Calu3 (cell line): Measurements from ENCODE around the gene SMAD7. TPM values are rescaled to one million over a fixed set of nuclear protein-coding genes. Genes with fewer than 3 reads are reported as not detected.

ENCODE experiments used
- BruUV-seq: library from RNA; stranded (reverse); fragments of 400-500 nt; replicated peaks from 2 replicates; lab custom pipeline; 2021; lab: Mats Ljungman, UMichigan
- CTCF ChIA-PET: fragments of 300-600 bp; sonication (Branson Sonifier 250); formaldehyde crosslinking; loops from one replicate; lab custom pipeline; 2022; ENCODE audit warnings: antibody characterized with exemption; lab: Charles Lee
- DNase-seq: peaks from one replicate; pipeline ENCODE4 v3.0.0; 2022
- H3K27ac Mint-ChIP-seq: one replicate; pipeline ENCODE4 v1.8.0; 2022; ENCODE audit warnings: mixed read lengths; ENCODE audit not compliant: unreplicated experiment
- H3K27me3 Mint-ChIP-seq: one replicate; pipeline ENCODE4 v1.8.0; 2022; ENCODE audit warnings: mixed read lengths; ENCODE audit not compliant: unreplicated experiment
- H3K36me3 Mint-ChIP-seq: one replicate; pipeline ENCODE4 v1.8.0; 2022; ENCODE audit warnings: mild to moderate bottlenecking, moderate library complexity, mixed read lengths; ENCODE audit not compliant: insufficient read depth, unreplicated experiment
- H3K4me1 Mint-ChIP-seq: one replicate; pipeline ENCODE4 v1.8.0; 2022; ENCODE audit warnings: mild to moderate bottlenecking, low read depth, mixed read lengths; ENCODE audit not compliant: unreplicated experiment
- H3K4me3 Mint-ChIP-seq: one replicate; pipeline ENCODE4 v1.8.0; 2022; ENCODE audit warnings: mild to moderate bottlenecking, low read depth, moderate library complexity, mixed read lengths; ENCODE audit not compliant: unreplicated experiment
- H3K9me3 Mint-ChIP-seq: one replicate; pipeline ENCODE4 v1.8.0; 2022; ENCODE audit warnings: low read depth, mixed read lengths; ENCODE audit not compliant: unreplicated experiment
- CTCF ChIP-seq: fragments of 200-600 bp; IDR thresholded peaks from one replicate; pipeline ENCODE4 v1.8.0; 2022; ENCODE audit warnings: antibody characterized with exemption; ENCODE audit not compliant: unreplicated experiment
- intact Hi-C: fragments of 100-400 bp; cut with micrococcal nuclease; formaldehyde crosslinking; loops from one replicate; pipeline ENCODE4 v1.10.0; 2022; ENCODE audit not compliant: unreplicated experiment
- total RNA-seq: library from RNA; stranded (reverse); gene quantifications from 2 replicates; pipeline ENCODE4 v1.2.3, GENCODE V29; 2022

Gene SMAD7
- total RNA-seq, 1 experiment from 2014 or later: 13.7 TPM

- DNase-seq: no peak
- peaks cover 15% of the 10 kb centered on the region for H3K36me3 Mint-ChIP-seq
- no peaks in the 10 kb centered on the region for H3K9me3 Mint-ChIP-seq
- intact Hi-C loops: no loop called here
- BruUV-seq: no TSS peak
- peaks cover 22% of the 10 kb centered on the region for H3K4me1 Mint-ChIP-seq
- H3K4me3 Mint-ChIP-seq: no peak overlapping the region
- H3K27me3 Mint-ChIP-seq: no peaks in the 10 kb centered on the region
- no peak overlapping the region for H3K27ac Mint-ChIP-seq
- CTCF ChIA-PET: no interaction called here
- no peak for TF ChIP-seq CTCF
Measured at GRCh38 chr18:48919547-48919946, 31.2 kb downstream of the SMAD7 start.

GRCh38 chr18:48918660-48919456 lies 31.9 kb downstream of the SMAD7 start:
- DNase-seq: no peak
- Mint-ChIP-seq H3K4me1 (peaks cover 22% of the 10 kb centered on the region), H3K36me3 (peaks cover 16% of the 10 kb centered on the region), H3K27ac (no peak overlapping the region), H3K9me3 (no peaks in the 10 kb centered on the region), H3K27me3 (no peaks in the 10 kb centered on the region), H3K4me3 (no peak overlapping the region)
- CTCF ChIA-PET: no interaction called here
- BruUV-seq: no TSS peak
- TF ChIP-seq CTCF: no peak
- intact Hi-C loops: no loop called here

- Mint-ChIP-seq H3K36me3 (peaks cover 11% of the 10 kb centered on the region), H3K9me3 (no peaks in the 10 kb centered on the region), H3K27me3 (no peaks in the 10 kb centered on the region), H3K4me1 (peaks cover 23% of the 10 kb centered on the region), H3K4me3 (no peak overlapping the region), H3K27ac (no peak overlapping the region)
- intact Hi-C loops: no loop called here
- TF ChIP-seq CTCF: no peak
- CTCF ChIA-PET: no interaction called here
- DNase-seq: no peak
- BruUV-seq: no TSS peak
Measured at GRCh38 chr18:48917579-48918517, 32.9 kb downstream of the SMAD7 start.

- Mint-ChIP-seq H3K36me3 (peaks cover 5% of the 10 kb centered on the region), H3K27ac (no peak overlapping the region), H3K4me1 (peaks cover 17% of the 10 kb centered on the region), H3K27me3 (no peaks in the 10 kb centered on the region), H3K4me3 (no peak overlapping the region), H3K9me3 (no peaks in the 10 kb centered on the region)
- CTCF ChIA-PET: no interaction called here
- BruUV-seq: TSS peak; percentile 14
- no peak for DNase-seq
- TF ChIP-seq CTCF: no peak
- intact Hi-C loops: no loop called here
Measured at GRCh38 chr18:48915626-48916425, 34.9 kb downstream of the SMAD7 start.
